ENCODE data around the gene RAB11FIP5. TPM values are rescaled to one million over a fixed set of nuclear protein-coding genes. Genes with fewer than 3 reads are reported as not detected.
A peak's percentile ranks its signal among the peaks of the same experiment; 100 is the strongest.

The RAB11FIP5 gene
- 33.3 and 43.6 TPM in 2 replicates for total RNA-seq

GRCh38 chr2:73112913-73113854 lies at the start of gene RAB11FIP5:
RAB11FIP5 (minus strand) TSS chr2:73112948; CDS start chr2:73112777, 171 bp downstream.
- TF ChIP-seq CTCF (IDR thresholded peaks at IDR 0.05; ENCODE audit: insufficient read depth, low read length, poor library complexity, severe bottlenecking): no peak
- Histone ChIP-seq H3K27me3 (ENCODE audit: control insufficient read depth, insufficient read depth, low read length) (no peaks in the 10 kb centered on the region), H3K36me3 (ENCODE audit: control insufficient read depth, insufficient read depth, low read length) (no peaks in the 10 kb centered on the region), H3K4me3 (ENCODE audit: low read depth, low read length) (peak within 1 kb of the TSS; percentile 84)
- no peak for DNase-seq (ENCODE audit: low read depth)

GRCh38 chr2:73156539-73157124 lies 43.9 kb upstream of the RAB11FIP5 start:
- H3K27me3 ChIP-seq (ENCODE audit: control insufficient read depth, insufficient read depth, low read length): peaks cover 5% of the 10 kb centered on the region
- H3K4me3 ChIP-seq (ENCODE audit: low read depth, low read length): no peak overlapping the region
- peak; percentile 92 for TF ChIP-seq CTCF (IDR thresholded peaks at IDR 0.05; ENCODE audit: insufficient read depth, low read length, poor library complexity, severe bottlenecking)
- no peaks in the 10 kb centered on the region for H3K36me3 ChIP-seq (ENCODE audit: control insufficient read depth, insufficient read depth, low read length)
- no peak for DNase-seq (ENCODE audit: low read depth)

GRCh38 chr2:73142937-73143336 lies 30.2 kb upstream of the RAB11FIP5 start:
- DNase-seq (ENCODE audit: low read depth): no peak
- H3K36me3 ChIP-seq (ENCODE audit: control insufficient read depth, insufficient read depth, low read length): no peaks in the 10 kb centered on the region
- no peak for TF ChIP-seq CTCF (IDR thresholded peaks at IDR 0.05; ENCODE audit: insufficient read depth, low read length, poor library complexity, severe bottlenecking)

GRCh38 chr2:73141896-73142295 lies 29.1 kb upstream of the RAB11FIP5 start:
- no peak for DNase-seq (ENCODE audit: low read depth)
- no peak for TF ChIP-seq CTCF (IDR thresholded peaks at IDR 0.05; ENCODE audit: insufficient read depth, low read length, poor library complexity, severe bottlenecking)
- Histone ChIP-seq H3K27me3 (ENCODE audit: control insufficient read depth, insufficient read depth, low read length) (no peaks in the 10 kb centered on the region), H3K36me3 (ENCODE audit: control insufficient read depth, insufficient read depth, low read length) (no peaks in the 10 kb centered on the region), H3K4me3 (ENCODE audit: low read depth, low read length) (no peak overlapping the region)

More at GRCh38 chr2:73142937-73143336, 30.2 kb upstream of the RAB11FIP5 start:
- no peak overlapping the region for H3K4me3 ChIP-seq (ENCODE audit: low read depth, low read length)
- no peaks in the 10 kb centered on the region for H3K27me3 ChIP-seq (ENCODE audit: control insufficient read depth, insufficient read depth, low read length)

- H3K4me3 ChIP-seq (ENCODE audit: low read depth, low read length): no peak overlapping the region
- H3K36me3 ChIP-seq (ENCODE audit: control insufficient read depth, insufficient read depth, low read length): no peaks in the 10 kb centered on the region
- H3K27me3 ChIP-seq (ENCODE audit: control insufficient read depth, insufficient read depth, low read length): no peaks in the 10 kb centered on the region
- DNase-seq (ENCODE audit: low read depth): no peak
- no peak for TF ChIP-seq CTCF (IDR thresholded peaks at IDR 0.05; ENCODE audit: insufficient read depth, low read length, poor library complexity, severe bottlenecking)
These were observed 22.5 kb upstream of the RAB11FIP5 start for GRCh38 chr2:73135236-73135635.

Data from kidney epithelial cell (primary cell).